HFF-Myc (cell line): ENCODE data around the gene FBXO45.

Experiments
- DNase-seq: peaks from one replicate; pipeline ENCODE4 v3.0.0-alpha.2; 2011; ENCODE audit warnings: low read depth; ENCODE audit errors: extremely low read depth
- H3K4me3 ChIP-seq: replicated peaks from 2 replicates; pipeline ENCODE4 v1.5.1; 2011; ENCODE audit warnings: low read depth, mild to moderate bottlenecking, control low read depth, low read length
- TF ChIP-seq, protein P1 (sequence below): IDR thresholded peaks from 2 replicates; pipeline ENCODE4 v1.5.1; 2012; ENCODE audit warnings: mild to moderate bottlenecking, low read depth, low read length, control low read depth; ENCODE audit errors: missing control alignments

FBXO45 gene

DNA sequence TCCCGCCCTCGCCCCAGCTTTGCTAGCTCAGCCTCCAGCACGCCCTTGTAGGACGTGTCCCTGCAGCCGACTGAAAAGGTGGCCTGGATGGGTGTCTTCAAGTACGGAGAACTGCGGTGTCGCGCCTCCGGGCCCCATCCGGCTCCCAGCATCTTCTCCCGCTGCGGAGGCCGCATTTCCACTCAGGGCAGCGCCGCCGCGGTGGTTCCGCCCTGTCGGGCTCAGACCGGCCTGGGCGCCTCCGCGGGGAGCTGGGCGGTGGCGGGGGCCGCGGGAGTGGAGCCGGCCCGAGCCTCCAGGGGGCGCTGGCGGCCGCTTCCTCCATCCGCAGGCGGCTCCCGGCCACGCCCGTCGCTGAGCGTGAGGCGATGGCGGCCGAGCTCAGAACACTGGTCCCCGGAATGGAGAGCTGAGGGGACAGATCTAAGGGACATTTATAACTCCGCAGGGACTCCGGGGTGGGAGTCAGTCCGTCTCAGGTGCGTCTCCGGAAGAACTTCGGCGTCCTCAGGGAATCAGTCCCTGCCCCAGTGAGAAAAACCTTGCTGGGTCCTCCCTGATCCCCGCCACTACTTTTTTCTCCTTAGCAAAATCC, 39.7 kb upstream of the FBXO45 start:
- no peak for DNase-seq
- peak overlapping the region; percentile 30 for H3K4me3 ChIP-seq

DNA sequence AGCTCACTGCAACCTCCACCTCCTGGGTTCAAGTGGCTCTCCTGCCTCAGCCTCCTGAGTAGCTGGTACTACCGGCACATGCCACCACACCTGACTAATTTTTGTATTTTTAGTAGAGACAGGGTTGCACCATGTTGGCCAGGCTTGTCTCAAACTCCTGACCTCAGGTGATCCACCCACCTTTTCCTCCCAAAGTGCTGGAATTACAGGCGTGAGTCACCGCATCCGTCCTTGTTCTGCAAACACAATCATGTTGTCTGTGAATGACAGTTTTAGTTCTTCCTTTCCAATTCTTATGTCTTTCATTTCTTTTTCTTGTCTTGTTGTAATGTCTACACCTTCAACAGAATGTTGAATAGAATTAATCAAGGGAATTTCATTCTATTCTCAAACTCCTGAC, 37.0 kb upstream of the FBXO45 start:
- DNase-seq, result no peak
- TF ChIP-seq, protein P1, sequence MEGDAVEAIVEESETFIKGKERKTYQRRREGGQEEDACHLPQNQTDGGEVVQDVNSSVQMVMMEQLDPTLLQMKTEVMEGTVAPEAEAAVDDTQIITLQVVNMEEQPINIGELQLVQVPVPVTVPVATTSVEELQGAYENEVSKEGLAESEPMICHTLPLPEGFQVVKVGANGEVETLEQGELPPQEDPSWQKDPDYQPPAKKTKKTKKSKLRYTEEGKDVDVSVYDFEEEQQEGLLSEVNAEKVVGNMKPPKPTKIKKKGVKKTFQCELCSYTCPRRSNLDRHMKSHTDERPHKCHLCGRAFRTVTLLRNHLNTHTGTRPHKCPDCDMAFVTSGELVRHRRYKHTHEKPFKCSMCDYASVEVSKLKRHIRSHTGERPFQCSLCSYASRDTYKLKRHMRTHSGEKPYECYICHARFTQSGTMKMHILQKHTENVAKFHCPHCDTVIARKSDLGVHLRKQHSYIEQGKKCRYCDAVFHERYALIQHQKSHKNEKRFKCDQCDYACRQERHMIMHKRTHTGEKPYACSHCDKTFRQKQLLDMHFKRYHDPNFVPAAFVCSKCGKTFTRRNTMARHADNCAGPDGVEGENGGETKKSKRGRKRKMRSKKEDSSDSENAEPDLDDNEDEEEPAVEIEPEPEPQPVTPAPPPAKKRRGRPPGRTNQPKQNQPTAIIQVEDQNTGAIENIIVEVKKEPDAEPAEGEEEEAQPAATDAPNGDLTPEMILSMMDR, result no peak

More for the DNA sequence above, 39.7 kb upstream of the FBXO45 start:
- TF ChIP-seq, protein P1, result peak; percentile 72

DNA sequence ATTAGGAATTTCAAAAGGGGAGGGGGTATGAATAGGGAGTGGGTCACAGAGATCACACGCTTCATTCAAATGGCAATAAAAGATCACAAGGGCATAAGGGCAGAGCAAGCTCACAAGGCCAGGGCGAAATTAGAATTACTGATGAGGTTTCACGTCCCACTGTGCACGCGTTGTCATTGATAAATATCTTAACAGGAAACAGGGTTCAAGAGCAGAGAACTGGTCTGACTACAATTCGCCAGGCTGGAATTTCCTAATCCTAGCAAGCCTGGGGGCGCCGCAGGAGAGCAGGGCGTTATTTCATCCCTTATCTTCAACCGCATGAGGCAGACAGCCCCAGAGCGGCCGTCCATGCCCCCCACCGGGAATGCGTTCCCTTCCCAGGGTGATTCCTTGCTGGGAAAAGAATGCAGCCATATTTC, 35.2 kb upstream of the FBXO45 start:
- no peak overlapping the region for H3K4me3 ChIP-seq
- no peak for DNase-seq

More for the DNA sequence above, 37.0 kb upstream of the FBXO45 start:
- H3K4me3 ChIP-seq, result no peak overlapping the region

DNA sequence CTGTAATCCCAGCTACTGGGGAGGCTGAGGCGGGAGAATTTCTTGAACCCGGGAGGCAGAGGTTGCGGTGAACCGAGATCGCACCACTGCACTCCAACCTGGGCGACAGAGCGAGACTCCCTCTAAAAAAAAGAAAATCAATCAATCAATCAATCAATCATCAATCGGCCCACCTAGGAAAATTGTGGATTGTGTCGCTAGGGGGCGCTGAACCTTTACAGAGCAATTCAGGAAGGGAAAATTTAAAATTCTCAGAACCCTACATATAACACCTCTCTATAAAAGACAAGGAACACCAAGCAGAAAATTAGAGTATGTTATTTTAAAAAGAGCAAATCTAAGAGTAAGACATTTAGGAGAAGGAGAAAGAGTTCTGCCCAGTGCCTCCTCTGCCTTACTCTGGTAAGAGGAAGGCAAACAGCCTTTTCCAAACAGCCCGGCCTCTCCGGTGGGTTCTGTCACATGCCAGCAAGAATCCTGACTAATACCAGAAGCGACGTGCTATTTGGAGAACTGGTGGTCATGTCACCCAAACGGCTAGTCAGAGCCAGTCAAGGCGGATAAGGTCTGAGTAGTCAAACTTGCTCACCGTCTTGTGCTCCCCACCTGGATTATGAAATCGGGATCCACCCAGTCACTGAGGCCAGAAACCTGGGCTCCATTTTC, 31.0 kb upstream of the FBXO45 start:
- no peak for DNase-seq

More for the DNA sequence above, 35.2 kb upstream of the FBXO45 start:
- TF ChIP-seq, protein P1, result no peak

DNA sequence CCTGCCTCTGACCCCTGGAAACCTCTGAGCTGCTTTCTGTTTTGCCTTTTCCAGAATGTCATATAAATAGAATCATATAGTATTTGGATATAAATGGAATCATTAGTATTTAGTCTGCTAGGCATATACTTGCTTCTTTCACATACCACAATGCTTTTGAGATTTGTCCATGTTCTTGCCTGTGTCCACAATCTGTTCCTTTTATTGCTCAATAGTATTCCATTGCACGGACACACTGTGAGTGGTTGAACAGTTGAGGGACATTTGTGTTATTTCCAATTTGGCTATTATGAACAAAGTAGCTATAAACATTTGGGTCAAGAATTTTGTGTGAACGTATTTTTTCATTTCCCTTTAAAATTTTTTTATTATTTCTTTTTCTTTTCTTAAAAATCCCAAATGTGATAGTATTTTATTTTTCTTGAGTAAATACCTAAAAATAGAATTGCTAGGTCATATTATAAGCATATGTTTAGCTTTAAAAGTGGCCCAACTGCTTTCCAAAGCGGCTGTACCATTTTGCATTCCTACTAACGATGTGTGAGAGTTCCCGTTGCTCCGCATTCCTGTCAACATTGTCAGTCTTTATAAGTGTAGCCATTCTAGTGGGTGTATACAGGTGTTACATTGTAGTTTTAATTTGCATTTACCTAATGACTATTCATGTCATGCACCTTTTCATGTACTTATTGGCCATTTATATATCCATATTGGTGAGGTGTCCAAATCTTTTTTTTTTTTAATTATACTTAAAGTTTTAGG, 26.6 kb upstream of the FBXO45 start:
- DNase-seq, result no peak
- TF ChIP-seq, protein P1, result no peak
- no peak overlapping the region for H3K4me3 ChIP-seq

More for the DNA sequence above, 31.0 kb upstream of the FBXO45 start:
- TF ChIP-seq, protein P1, result peak; percentile 54
- no peak overlapping the region for H3K4me3 ChIP-seq

DNA sequence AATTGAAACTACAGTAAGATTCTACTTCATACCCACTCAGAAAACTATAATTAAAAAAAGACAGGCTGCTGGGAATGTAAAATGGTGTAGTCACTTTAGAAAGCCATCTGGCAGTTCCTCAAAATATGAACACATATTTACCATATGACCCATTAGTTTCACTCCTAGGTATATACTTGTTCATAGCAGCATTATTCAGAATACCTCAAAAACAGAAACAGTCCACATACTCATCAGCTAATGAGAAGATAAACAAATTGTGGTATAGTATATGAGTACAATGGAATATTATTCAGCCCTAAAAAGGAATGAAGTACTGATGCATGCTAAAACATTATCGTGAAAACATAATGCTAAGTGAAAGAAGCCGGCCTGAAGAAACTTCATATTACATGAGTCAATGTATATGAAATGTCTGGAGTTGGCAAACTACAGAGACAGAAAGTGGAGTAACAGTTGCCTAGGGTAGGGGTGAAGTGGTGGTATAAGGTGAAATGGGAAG, 23.9 kb upstream of the FBXO45 start:
- DNase-seq, result no peak
- TF ChIP-seq, protein P1, result no peak
- H3K4me3 ChIP-seq, result no peak overlapping the region
